Suprapubic skin (tissue), 4 donors: ENCODE data around the gene SPCS2. TPM values are rescaled to one million over a fixed set of nuclear protein-coding genes. Genes with fewer than 3 reads are reported as not detected.
"Not testable (repeated sequence)": the region's sequence is repeated elsewhere in the genome, so short reads cannot be mapped to it uniquely, and the experiment has no call there.

Experiments used
- DNase-seq, 2 donors: peaks; one replicate each; pipeline ENCODE4 v3.0.0-alpha.2; 2019; ENCODE audit warnings: low spot score in 2 of 2
- H3K27ac ChIP-seq: fragments of 200-600 bp; sonication (generic); one replicate; pipeline ENCODE4 v1.5.1; 2019
- H3K27me3 ChIP-seq: fragments of 200-600 bp; sonication (generic); one replicate; pipeline ENCODE4 v1.5.1; 2019
- H3K36me3 ChIP-seq: fragments of 200-600 bp; sonication (generic); one replicate; pipeline ENCODE4 v1.5.1; 2019
- H3K4me1 ChIP-seq: fragments of 200-600 bp; sonication (generic); one replicate; pipeline ENCODE4 v1.5.1; 2019
- H3K4me3 ChIP-seq: fragments of 200-600 bp; sonication (generic); one replicate; pipeline ENCODE4 v1.5.1; 2019; ENCODE audit warnings: mild to moderate bottlenecking
- H3K9me3 ChIP-seq: fragments of 200-600 bp; sonication (generic); one replicate; pipeline ENCODE4 v1.5.1; 2019
- EP300 ChIP-seq: sonication (generic); formaldehyde crosslinking; IDR thresholded peaks from one replicate; pipeline ENCODE4 v1.6.1; 2017; ENCODE audit warnings: antibody characterized with exemption
- POLR2A ChIP-seq, 2 donors: fragments of 450-650 bp; IDR thresholded peaks; one replicate each; pipeline ENCODE4 v1.6.1; 2017; ENCODE audit warnings: antibody characterized with exemption in 2 of 2, mild to moderate bottlenecking in 2 of 2, moderate library complexity in 2 of 2
- POLR2AphosphoS5 ChIP-seq, 3 donors: sonication (generic); formaldehyde crosslinking; IDR thresholded peaks; one replicate each; pipeline ENCODE4 v1.6.1; 2017; ENCODE audit warnings: antibody characterized with exemption in 3 of 3
- WGBS: methylation state at CpG from one replicate; pipeline ENCODE4 v1.1.5; 2018; 5-methylcytosine and 5-hydroxymethylcytosine counted together
- total RNA-seq, 4 donors: library from RNA; depleted of rRNA; stranded (reverse); fragments of >200 nt; gene quantifications; one replicate each; pipeline ENCODE4 v1.1.0, GENCODE V29; 2016
- TF ChIP-seq, protein P1 (sequence below), 2 donors: fragments of 200-600 bp in 1 of 2; fragments of 450-650 bp in 1 of 2; sonication (generic) in 1 of 2; IDR thresholded peaks; one replicate each; pipeline ENCODE4 v1.5.1; 2016 to 2019; ENCODE audit warnings: antibody characterized with exemption in 2 of 2, mild to moderate bottlenecking in 1 of 2, moderate library complexity in 1 of 2

SPCS2 gene
- total RNA-seq, 4 donors from 2014 or later, result 16.3 to 34.5 (median 20.1) TPM

DNA sequence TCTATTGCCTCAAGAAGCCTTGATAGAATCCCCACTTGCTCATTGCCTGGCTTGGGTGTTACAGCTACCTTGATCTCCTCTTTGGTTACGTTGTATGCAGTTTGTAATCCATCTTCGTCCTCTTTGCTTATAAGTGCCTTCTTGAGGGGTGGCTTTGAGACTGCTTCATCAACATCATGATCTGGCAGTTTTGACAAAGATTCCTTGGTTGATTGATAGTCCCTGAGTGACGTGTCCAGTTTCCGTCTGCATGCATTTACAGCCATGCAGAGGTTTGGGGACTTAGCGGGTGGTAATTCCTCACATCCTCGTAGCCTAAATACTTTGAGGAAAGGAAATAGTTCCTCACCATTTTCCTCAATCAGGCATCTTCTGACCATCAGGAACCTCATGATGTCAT, 62.8 kb downstream of the SPCS2 start:
- Histone ChIP-seq H3K4me1 (no peaks in the 10 kb centered on the region), H3K9me3 (no peaks in the 10 kb centered on the region), H3K4me3 (no peak overlapping the region), H3K36me3 (peaks cover 16% of the 10 kb centered on the region), H3K27ac (no peak overlapping the region), H3K27me3 (no peaks in the 10 kb centered on the region)
- TF ChIP-seq, protein P1, sequence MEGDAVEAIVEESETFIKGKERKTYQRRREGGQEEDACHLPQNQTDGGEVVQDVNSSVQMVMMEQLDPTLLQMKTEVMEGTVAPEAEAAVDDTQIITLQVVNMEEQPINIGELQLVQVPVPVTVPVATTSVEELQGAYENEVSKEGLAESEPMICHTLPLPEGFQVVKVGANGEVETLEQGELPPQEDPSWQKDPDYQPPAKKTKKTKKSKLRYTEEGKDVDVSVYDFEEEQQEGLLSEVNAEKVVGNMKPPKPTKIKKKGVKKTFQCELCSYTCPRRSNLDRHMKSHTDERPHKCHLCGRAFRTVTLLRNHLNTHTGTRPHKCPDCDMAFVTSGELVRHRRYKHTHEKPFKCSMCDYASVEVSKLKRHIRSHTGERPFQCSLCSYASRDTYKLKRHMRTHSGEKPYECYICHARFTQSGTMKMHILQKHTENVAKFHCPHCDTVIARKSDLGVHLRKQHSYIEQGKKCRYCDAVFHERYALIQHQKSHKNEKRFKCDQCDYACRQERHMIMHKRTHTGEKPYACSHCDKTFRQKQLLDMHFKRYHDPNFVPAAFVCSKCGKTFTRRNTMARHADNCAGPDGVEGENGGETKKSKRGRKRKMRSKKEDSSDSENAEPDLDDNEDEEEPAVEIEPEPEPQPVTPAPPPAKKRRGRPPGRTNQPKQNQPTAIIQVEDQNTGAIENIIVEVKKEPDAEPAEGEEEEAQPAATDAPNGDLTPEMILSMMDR (IDR thresholded peaks at IDR 0.05), result no peak
- TF ChIP-seq EP300 (no peak), POLR2A (IDR thresholded peaks at IDR 0.05) (no peak), POLR2AphosphoS5 (IDR thresholded peaks at IDR 0.05) (no peak)
- DNase-seq, result no peak
- 94% methylated on average over 6 of the region's 6 CpGs for WGBS

DNA sequence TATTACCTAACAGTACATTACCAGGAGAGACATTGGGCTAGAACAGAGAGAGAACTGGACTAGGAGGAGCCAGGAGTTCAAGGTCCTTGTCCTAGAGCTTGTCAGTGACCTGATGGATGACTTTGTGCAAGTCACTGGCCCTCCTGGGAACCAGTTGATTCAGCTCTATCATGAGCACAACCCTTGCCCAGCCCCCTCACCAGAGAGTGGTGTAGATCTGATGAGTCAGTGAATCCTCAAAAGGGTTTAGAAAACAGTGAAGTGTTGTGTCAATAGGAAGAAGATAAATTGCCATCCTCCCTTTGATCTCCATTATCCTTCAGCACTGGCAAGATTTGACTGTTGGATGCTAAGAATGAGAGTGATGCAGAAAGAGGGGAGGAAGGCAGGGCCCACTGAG, 64.0 kb downstream of the SPCS2 start:
- Histone ChIP-seq H3K4me3 (no peak overlapping the region), H3K4me1 (no peaks in the 10 kb centered on the region), H3K9me3 (no peaks in the 10 kb centered on the region), H3K36me3 (peaks cover 16% of the 10 kb centered on the region), H3K27ac (no peak overlapping the region), H3K27me3 (no peaks in the 10 kb centered on the region)
- no peak for DNase-seq
- TF ChIP-seq POLR2AphosphoS5 (IDR thresholded peaks at IDR 0.05), result no peak
- TF ChIP-seq EP300, result no peak
- TF ChIP-seq, protein P1 (IDR thresholded peaks at IDR 0.05), result no peak
- no peak for TF ChIP-seq POLR2A (IDR thresholded peaks at IDR 0.05)

DNA sequence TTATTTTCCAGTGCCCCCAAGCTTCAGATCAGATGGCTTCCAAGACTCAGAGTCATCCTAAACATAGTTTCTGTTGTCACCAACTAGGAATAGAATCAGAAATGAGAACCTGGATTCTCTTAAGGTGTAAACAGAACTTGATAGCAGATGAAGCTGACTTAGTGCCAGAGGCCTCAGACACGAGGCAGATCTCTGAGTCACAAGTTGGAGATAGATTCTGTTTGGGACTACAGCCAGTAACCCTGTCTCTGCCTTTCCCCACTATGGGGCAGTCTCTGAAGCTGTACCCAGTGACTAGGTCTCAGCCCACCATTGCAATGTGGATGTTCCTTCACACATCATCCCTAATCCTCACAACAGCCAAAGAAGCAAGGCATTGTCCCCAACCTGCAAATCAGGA, 65.1 kb downstream of the SPCS2 start:
- no peak for DNase-seq
- no peaks in the 10 kb centered on the region for H3K27me3 ChIP-seq
- no peaks in the 10 kb centered on the region for H3K4me1 ChIP-seq
- 18% methylated on average over 1 of the region's 1 CpG for WGBS
- TF ChIP-seq, protein P1 (IDR thresholded peaks at IDR 0.05), result no peak
- TF ChIP-seq POLR2A (IDR thresholded peaks at IDR 0.05), result no peak
- TF ChIP-seq POLR2AphosphoS5 (IDR thresholded peaks at IDR 0.05), result no peak
- TF ChIP-seq EP300, result no peak
- peaks cover 13% of the 10 kb centered on the region for H3K36me3 ChIP-seq
- no peaks in the 10 kb centered on the region for H3K9me3 ChIP-seq
- no peak overlapping the region for H3K4me3 ChIP-seq
- H3K27ac ChIP-seq, result no peak overlapping the region

DNA sequence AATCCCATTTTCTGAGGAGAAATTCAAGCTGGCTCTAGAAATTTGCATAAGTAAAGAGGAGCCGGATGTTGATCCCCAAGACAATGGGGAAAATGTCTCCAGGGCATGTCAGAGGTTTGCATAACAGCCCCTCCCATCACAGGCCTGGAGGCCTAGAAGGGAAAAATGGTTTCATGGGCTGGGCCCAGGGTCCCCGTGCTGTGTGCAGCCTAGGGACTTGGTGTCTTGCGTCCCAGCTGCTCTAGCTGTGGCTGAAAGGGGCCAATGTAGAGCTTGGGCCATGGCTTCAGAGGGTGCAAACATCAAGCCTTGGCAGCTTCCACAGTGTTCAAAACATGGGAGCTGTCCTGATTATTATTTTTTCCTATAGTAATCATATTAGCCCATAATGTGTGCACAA, 70.1 kb downstream of the SPCS2 start:
- not testable (repeated sequence) for H3K9me3 ChIP-seq, H3K4me3 ChIP-seq, DNase-seq, H3K27ac ChIP-seq, H3K4me1 ChIP-seq, H3K27me3 ChIP-seq, H3K36me3 ChIP-seq
- 91% methylated on average over 3 of the region's 3 CpGs for WGBS

DNA sequence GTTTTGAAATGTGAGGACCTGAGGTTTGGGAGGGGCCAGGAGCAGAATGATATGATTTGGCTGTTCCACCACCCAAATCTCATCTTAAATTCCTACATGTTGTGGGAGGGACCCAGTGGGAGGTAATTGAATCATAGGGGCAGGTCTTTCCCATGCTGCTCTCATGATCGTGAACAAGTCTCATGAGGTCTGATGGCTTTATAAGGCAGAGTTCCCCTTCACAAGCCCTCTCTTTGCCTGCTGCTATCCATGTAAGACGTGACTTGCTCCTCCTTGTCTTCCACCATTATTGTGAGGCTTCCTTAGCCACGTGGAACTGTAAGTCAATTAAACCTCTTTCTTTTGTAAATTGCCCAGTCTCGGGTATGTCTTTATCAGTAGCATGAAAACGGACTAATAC, 71.3 kb downstream of the SPCS2 start:
- 84% methylated on average over 5 of the region's 5 CpGs for WGBS
- H3K27me3 ChIP-seq, DNase-seq, H3K27ac ChIP-seq, H3K36me3 ChIP-seq, H3K4me1 ChIP-seq, H3K4me3 ChIP-seq, H3K9me3 ChIP-seq: not testable (repeated sequence)

DNA sequence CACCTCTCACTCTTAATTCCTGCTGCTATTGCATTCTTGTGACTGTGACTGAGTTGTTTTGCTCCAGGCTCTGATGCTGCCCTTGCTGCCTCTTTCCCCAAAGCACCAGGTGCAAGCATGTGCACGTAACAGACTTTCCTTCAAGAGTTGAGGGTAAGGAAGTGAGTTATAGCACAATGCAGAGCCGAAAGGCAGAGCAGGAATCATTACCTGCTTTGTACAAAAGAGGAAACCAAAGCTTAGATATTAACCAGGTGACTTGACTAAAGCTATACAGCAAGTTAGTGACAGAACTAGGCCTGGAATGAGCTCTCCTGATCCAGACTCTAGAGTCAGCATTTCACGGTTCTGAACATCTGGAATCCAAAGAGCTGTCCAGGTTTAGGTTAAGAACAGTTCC, 73.2 kb downstream of the SPCS2 start:
- WGBS, result 73% methylated on average over 3 of the region's 3 CpGs
- H3K27ac ChIP-seq, result no peak overlapping the region
- no peak for DNase-seq
- H3K4me1 ChIP-seq, result no peaks in the 10 kb centered on the region
- no peaks in the 10 kb centered on the region for H3K36me3 ChIP-seq
- no peaks in the 10 kb centered on the region for H3K27me3 ChIP-seq
- H3K9me3 ChIP-seq, result no peaks in the 10 kb centered on the region
- TF ChIP-seq EP300, result no peak
- TF ChIP-seq POLR2AphosphoS5 (IDR thresholded peaks at IDR 0.05), result no peak
- TF ChIP-seq, protein P1 (IDR thresholded peaks at IDR 0.05), result no peak
- no peak for TF ChIP-seq POLR2A (IDR thresholded peaks at IDR 0.05)
- H3K4me3 ChIP-seq, result no peak overlapping the region
